RWPE2 (cell line): ENCODE data around the gene HMGXB4.

Experiments
- ATAC-seq: fragments of 200-7000 bp; cut with Tn5 transposase; 3 replicates; pipeline ENCODE4 v1.9.1; 2021; ENCODE audit warnings: low read depth
- DNase-seq: peaks from one replicate; pipeline ENCODE4 v3.0.0-alpha.2; 2020; ENCODE audit warnings: low spot score
- H3K27ac ChIP-seq: fragments of 450-650 bp; 2 replicates; pipeline ENCODE4 v1.5.1; 2017; ENCODE audit warnings: mild to moderate bottlenecking; ENCODE audit not compliant: poor library complexity, severe bottlenecking
- H3K27me3 ChIP-seq: fragments of 250-450 bp; sonication (Bioruptor Pico); 2 replicates; pipeline ENCODE4 v1.5.1; 2021; ENCODE audit warnings: mild to moderate bottlenecking, moderate library complexity; ENCODE audit not compliant: insufficient read depth, poor library complexity, severe bottlenecking
- H3K36me3 ChIP-seq: fragments of 250-450 bp; sonication (Bioruptor Pico); 2 replicates; pipeline ENCODE4 v1.5.1; 2020; ENCODE audit warnings: low read depth, mild to moderate bottlenecking, moderate library complexity
- H3K4me1 ChIP-seq: fragments of 250-450 bp; sonication (Bioruptor Pico); 2 replicates; pipeline ENCODE4 v1.5.1; 2021; ENCODE audit warnings: mild to moderate bottlenecking, moderate library complexity; ENCODE audit not compliant: insufficient read depth, poor library complexity, severe bottlenecking
- H3K4me3 ChIP-seq: fragments of 250-450 bp; sonication (Bioruptor Pico); 2 replicates; pipeline ENCODE4 v1.5.1; 2021; ENCODE audit warnings: mild to moderate bottlenecking, moderate library complexity; ENCODE audit not compliant: severe bottlenecking
- H3K9me3 ChIP-seq: fragments of 250-450 bp; sonication (Bioruptor Pico); 2 replicates; pipeline ENCODE4 v1.5.1; 2021; ENCODE audit warnings: mild to moderate bottlenecking, moderate library complexity; ENCODE audit not compliant: severe bottlenecking
- TF ChIP-seq, protein P1 (sequence below): fragments of 450-650 bp; IDR thresholded peaks from one replicate; pipeline ENCODE4 v1.5.1; 2017; ENCODE audit warnings: mild to moderate bottlenecking, moderate library complexity; ENCODE audit not compliant: poor library complexity, severe bottlenecking

HMGXB4 gene

GRCh38 chr22:35253946-35254345 lies 3.3 kb upstream of the HMGXB4 start:
- H3K4me1 ChIP-seq, result no peaks in the 10 kb centered on the region
- no peaks in the 10 kb centered on the region for H3K27me3 ChIP-seq
- DNase-seq (no peak), ATAC-seq (no peak)
- peaks cover 3% of the 10 kb centered on the region for H3K36me3 ChIP-seq
- TF ChIP-seq, protein P1, sequence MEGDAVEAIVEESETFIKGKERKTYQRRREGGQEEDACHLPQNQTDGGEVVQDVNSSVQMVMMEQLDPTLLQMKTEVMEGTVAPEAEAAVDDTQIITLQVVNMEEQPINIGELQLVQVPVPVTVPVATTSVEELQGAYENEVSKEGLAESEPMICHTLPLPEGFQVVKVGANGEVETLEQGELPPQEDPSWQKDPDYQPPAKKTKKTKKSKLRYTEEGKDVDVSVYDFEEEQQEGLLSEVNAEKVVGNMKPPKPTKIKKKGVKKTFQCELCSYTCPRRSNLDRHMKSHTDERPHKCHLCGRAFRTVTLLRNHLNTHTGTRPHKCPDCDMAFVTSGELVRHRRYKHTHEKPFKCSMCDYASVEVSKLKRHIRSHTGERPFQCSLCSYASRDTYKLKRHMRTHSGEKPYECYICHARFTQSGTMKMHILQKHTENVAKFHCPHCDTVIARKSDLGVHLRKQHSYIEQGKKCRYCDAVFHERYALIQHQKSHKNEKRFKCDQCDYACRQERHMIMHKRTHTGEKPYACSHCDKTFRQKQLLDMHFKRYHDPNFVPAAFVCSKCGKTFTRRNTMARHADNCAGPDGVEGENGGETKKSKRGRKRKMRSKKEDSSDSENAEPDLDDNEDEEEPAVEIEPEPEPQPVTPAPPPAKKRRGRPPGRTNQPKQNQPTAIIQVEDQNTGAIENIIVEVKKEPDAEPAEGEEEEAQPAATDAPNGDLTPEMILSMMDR, result no peak
- H3K4me3 ChIP-seq, result no peak overlapping the region
- H3K27ac ChIP-seq, result no peak overlapping the region
- H3K9me3 ChIP-seq, result no peaks in the 10 kb centered on the region

DNA sequence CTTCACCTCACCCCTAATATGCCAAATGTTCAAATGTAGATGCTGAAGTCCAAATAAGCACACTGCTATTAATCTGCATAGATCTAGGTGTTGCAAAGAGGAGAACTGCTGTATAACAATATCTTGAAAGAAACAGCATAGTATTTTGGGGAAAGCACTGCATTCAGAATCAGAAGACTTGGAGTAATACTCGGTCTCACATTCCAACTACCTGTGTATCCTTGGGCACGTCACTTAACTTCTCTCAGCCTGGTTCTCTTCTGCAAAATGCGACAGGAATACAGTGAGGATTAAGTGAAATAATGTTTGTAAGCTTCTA lies 332 bp upstream of the HMGXB4 start:
- Histone ChIP-seq H3K36me3 (peaks cover 32% of the 10 kb centered on the region), H3K27me3 (no peaks in the 10 kb centered on the region), H3K27ac (peak overlapping the region; percentile 72), H3K9me3 (no peaks in the 10 kb centered on the region), H3K4me1 (peaks cover 3% of the 10 kb centered on the region), H3K4me3 (peak overlapping the region; percentile 95)
- DNase-seq (no peak), ATAC-seq (peak; percentile 44)
- TF ChIP-seq, protein P1, result no peak

GRCh38 chr22:35258191-35258988 lies 1.1 kb downstream of the HMGXB4 start:
- no peak for DNase-seq
- no peaks in the 10 kb centered on the region for H3K27me3 ChIP-seq
- peaks cover 45% of the 10 kb centered on the region for H3K36me3 ChIP-seq
- peak overlapping the region; percentile 95 for H3K4me3 ChIP-seq
- peaks cover 3% of the 10 kb centered on the region for H3K4me1 ChIP-seq
- ATAC-seq, result peak; percentile 40; the same call in 2 of the 3 replicates
- H3K27ac ChIP-seq, result peak overlapping the region; percentile 72
- TF ChIP-seq, protein P1, result no peak
- H3K9me3 ChIP-seq, result no peaks in the 10 kb centered on the region

DNA sequence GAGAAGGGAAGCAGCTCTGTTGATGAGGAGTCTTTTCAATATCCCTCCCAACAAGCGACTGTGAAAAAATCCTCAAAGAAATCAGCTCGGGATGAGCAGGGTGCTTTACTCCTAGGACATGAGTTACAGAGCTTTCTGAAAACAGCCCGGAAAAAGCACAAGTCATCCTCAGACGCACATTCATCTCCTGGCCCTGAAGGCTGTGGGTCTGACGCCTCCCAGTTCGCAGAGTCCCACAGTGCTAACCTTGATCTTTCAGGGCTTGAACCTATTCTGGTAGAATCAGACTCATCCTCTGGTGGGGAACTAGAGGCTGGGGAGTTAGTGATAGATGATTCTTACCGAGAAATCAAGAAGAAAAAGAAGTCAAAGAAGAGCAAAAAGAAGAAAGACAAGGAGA lies 7.7 kb downstream of the HMGXB4 start:
- TF ChIP-seq, protein P1, result no peak

GRCh38 chr22:35266277-35266676 lies 9.0 kb downstream of the HMGXB4 start:
- Histone ChIP-seq H3K9me3 (no peaks in the 10 kb centered on the region), H3K36me3 (peaks cover 98% of the 10 kb centered on the region), H3K4me3 (no peak overlapping the region), H3K27ac (no peak overlapping the region), H3K4me1 (no peaks in the 10 kb centered on the region), H3K27me3 (no peaks in the 10 kb centered on the region)
- DNase-seq (no peak), ATAC-seq (no peak)
- TF ChIP-seq, protein P1, result no peak

More for the DNA sequence above, 7.7 kb downstream of the HMGXB4 start:
- ATAC-seq (no peak), DNase-seq (no peak)
- Histone ChIP-seq H3K4me1 (no peaks in the 10 kb centered on the region), H3K9me3 (no peaks in the 10 kb centered on the region), H3K36me3 (peaks cover 97% of the 10 kb centered on the region), H3K4me3 (no peak overlapping the region), H3K27ac (no peak overlapping the region), H3K27me3 (no peaks in the 10 kb centered on the region)
